Measurements from ENCODE around the gene ZNF691. TPM values are rescaled to one million over a fixed set of nuclear protein-coding genes. Genes with fewer than 3 reads are reported as not detected.

The ZNF691 gene
- total RNA-seq, 1 donor: 7.2 TPM

DNA sequence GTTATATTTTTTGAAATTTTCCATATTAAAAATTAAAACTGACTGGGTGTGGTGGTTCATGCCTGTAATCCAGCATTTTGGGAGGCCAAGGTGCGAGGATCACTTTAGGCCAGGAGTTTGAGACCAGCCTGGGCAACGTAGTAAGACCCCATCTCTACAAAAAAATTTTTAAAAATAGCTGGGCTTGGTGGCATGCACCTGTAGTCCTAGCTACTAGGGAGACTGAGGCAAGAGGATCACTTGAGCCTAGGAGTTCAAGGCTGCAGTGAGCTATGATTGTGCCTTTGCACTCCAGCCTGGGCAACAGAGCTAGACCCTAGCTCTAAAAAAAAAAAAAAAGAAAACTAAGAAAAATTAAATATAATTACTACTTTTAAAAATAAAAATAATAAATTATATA is 24.7 kb upstream of the ZNF691 start:
- TF ChIP-seq, protein P1, sequence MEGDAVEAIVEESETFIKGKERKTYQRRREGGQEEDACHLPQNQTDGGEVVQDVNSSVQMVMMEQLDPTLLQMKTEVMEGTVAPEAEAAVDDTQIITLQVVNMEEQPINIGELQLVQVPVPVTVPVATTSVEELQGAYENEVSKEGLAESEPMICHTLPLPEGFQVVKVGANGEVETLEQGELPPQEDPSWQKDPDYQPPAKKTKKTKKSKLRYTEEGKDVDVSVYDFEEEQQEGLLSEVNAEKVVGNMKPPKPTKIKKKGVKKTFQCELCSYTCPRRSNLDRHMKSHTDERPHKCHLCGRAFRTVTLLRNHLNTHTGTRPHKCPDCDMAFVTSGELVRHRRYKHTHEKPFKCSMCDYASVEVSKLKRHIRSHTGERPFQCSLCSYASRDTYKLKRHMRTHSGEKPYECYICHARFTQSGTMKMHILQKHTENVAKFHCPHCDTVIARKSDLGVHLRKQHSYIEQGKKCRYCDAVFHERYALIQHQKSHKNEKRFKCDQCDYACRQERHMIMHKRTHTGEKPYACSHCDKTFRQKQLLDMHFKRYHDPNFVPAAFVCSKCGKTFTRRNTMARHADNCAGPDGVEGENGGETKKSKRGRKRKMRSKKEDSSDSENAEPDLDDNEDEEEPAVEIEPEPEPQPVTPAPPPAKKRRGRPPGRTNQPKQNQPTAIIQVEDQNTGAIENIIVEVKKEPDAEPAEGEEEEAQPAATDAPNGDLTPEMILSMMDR (IDR thresholded peaks at IDR 0.05; ENCODE audit: insufficient read depth, low read length): no peak
- DNase-seq (ENCODE audit: low read depth): no peak

DNA sequence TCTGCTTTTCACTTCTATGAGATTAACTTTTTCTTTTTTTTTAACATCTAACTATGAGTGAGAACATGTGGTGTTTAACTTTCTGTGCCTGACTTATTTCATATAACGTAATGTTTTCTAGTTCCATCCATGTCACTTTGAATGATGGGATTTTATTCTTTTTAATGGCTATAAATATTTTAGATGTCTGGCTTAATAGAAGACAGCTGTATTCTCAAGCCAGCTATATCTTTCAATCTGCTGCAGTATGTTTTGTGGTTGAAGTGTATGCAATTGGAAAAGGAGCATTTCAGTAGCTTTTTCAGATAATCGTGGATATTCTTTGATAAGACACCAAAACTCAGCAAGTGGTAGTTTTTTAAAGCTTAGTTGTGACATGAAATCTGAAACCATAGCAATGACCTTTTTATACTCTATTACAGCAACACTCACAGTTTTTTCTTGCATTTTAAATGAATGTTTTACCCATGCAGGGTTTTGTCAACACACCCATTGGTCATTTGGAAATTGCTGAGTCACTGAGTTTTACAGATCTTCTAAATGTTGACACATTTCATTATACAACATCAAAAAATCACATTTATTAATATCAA is 23.5 kb upstream of the ZNF691 start:
- TF ChIP-seq, protein P1 (IDR thresholded peaks at IDR 0.05; ENCODE audit: insufficient read depth, low read length): no peak
- no peak overlapping the region for H3K4me3 ChIP-seq (ENCODE audit: low read depth, low read length)
- DNase-seq (ENCODE audit: low read depth): peak; percentile 58

More for the DNA sequence above, 24.7 kb upstream of the ZNF691 start:
- no peak overlapping the region for H3K4me3 ChIP-seq (ENCODE audit: low read depth, low read length)

DNA sequence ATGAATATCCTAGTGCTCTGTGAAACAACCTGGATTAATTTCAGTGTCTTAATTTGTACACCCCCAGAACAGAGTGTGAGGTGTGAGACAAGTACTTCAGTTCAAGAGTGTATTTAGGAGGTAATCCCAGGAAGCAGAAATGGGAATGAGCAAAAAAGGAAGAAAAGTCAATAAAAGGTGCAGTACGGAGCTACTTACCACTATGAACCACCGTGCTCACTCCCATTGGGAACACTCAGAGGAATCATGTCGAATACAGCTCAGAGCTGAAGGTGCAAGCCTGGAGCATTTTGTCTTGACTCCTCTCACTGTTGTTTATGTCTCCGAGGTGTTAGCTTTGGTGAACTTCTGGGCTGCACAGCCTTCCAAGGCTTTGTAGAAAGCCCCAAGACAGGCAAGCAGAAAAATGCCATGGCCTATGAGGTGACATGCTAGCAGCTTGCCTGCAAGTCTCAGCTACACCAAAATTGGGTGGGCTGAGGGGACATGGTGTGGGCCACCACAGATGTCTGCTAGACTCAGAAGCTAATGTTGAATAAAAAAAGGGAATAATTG is 21.9 kb upstream of the ZNF691 start:
- TF ChIP-seq, protein P1 (IDR thresholded peaks at IDR 0.05; ENCODE audit: insufficient read depth, low read length): no peak
- DNase-seq (ENCODE audit: low read depth): no peak
- H3K4me3 ChIP-seq (ENCODE audit: low read depth, low read length): no peak overlapping the region

DNA sequence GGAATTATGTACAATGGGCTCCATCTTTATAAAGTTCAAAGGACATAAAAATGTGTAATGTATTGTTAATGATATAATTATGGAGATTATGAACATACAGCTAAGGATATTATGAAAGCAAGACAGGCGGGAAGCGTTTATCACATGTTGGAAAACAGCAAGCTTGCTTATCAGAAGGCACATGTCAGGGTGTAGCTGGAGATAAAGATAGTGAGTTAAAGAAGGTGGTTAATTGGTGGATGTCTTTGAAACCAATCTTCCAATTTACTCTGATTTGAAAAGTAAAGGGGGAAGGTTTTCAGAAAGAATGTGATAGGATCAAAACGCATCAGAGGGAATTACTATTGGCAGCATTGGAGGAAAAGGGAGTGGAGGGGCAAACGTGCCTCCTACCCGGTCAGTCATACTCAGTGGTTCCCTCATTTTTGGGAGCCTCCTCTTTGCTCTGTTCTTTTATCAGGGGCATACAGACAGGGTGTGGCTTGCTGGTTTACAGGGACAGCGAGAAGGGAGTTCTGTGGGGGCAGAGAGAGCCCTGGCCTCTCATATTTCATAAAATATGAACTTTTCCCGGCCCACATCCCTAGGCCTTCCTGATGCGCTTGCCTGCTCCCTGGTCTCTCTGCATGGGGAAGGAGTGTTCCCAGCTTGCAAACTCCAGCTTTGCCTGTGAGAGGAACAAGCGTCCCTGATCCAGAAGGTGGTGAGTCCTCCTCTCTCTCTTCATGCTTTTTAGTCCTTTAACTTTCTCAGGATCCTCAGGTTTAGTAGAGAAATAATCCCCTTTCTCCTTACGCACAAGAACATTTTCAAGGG is 21.2 kb upstream of the ZNF691 start:
- DNase-seq (ENCODE audit: low read depth): no peak
- TF ChIP-seq, protein P1 (IDR thresholded peaks at IDR 0.05; ENCODE audit: insufficient read depth, low read length): no peak
- no peak overlapping the region for H3K4me3 ChIP-seq (ENCODE audit: low read depth, low read length)

- TF ChIP-seq, protein P1 (IDR thresholded peaks at IDR 0.05; ENCODE audit: insufficient read depth, low read length): no peak
- DNase-seq (ENCODE audit: low read depth): no peak
- H3K4me3 ChIP-seq (ENCODE audit: low read depth, low read length): no peak overlapping the region
Observed at GRCh38 chr1:42830631-42831030, 15.8 kb upstream of the ZNF691 start.

DNA sequence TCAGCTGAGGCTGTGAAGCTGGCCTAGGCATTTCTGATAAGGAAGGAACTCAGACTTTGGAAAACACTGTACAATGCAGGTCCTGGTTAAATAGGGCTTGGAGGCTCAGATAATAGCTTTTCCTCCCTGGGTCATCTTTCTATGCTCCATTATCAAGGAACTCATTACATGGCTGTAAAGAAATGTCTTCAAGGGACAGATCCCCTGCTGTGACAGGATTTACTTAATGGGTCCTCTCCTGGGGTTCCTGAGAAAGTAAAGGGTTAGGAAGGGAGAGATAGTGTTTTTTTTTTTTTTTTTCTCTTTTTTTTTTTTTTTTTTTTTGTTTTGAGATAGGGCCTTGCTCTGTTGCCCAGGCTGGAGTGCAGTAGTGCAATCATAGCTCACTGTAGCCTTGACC is 15.1 kb upstream of the ZNF691 start:
- TF ChIP-seq, protein P1 (IDR thresholded peaks at IDR 0.05; ENCODE audit: insufficient read depth, low read length): no peak
- DNase-seq (ENCODE audit: low read depth): no peak
- no peak overlapping the region for H3K4me3 ChIP-seq (ENCODE audit: low read depth, low read length)
